Measurements from ENCODE around the gene KREMEN2. TPM values are rescaled to one million over a fixed set of nuclear protein-coding genes. Genes with fewer than 3 reads are reported as not detected.

Gene KREMEN2
- total RNA-seq, 4 donors from 2014 or later: not detected

DNA sequence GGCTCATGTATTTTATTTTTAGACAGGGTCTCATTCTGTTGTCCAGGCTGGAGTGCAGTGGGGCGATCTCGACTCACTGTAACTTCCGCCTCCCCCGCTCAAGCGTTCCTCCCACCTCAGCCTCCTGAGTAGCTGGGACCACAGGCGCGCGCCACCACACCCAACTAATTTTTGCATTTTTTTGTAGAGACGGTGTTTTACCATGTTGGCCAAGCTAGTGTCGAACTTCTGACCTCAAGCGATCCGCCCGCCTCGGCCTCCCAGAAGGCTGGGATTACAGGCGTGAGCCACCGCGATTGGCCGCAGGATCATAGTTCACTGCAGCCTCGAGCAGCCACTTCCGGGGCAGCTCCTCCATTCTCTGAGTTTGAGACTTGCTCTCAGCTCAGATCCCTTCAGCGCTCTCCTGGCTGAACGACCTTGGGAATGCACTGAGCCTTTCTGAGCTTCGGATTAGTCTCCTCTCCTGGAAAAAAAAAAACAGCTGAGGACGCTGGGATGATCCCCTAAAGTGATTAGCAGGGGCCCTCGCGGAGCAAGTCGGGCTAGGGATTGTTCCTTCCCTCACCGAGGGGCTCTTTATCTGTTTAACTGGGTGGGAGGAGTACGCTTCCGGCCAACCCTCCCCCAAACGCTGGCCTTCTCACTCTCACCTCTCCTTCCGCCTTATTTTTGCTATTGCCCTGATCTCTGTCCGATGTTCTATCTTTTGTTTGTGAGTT lies 17.3 kb downstream of the KREMEN2 start:
- TF ChIP-seq POLR2AphosphoS5 (IDR thresholded peaks at IDR 0.05) (no peak), POLR2A (IDR thresholded peaks at IDR 0.05) (no peak), EP300 (IDR thresholded peaks at IDR 0.05) (no peak)
- TF ChIP-seq, protein P1, sequence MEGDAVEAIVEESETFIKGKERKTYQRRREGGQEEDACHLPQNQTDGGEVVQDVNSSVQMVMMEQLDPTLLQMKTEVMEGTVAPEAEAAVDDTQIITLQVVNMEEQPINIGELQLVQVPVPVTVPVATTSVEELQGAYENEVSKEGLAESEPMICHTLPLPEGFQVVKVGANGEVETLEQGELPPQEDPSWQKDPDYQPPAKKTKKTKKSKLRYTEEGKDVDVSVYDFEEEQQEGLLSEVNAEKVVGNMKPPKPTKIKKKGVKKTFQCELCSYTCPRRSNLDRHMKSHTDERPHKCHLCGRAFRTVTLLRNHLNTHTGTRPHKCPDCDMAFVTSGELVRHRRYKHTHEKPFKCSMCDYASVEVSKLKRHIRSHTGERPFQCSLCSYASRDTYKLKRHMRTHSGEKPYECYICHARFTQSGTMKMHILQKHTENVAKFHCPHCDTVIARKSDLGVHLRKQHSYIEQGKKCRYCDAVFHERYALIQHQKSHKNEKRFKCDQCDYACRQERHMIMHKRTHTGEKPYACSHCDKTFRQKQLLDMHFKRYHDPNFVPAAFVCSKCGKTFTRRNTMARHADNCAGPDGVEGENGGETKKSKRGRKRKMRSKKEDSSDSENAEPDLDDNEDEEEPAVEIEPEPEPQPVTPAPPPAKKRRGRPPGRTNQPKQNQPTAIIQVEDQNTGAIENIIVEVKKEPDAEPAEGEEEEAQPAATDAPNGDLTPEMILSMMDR (IDR thresholded peaks at IDR 0.05): no peak
- ATAC-seq: no peak
- Histone ChIP-seq H3K9me3 (no peaks in the 10 kb centered on the region), H3K27me3 (peaks cover 38% of the 10 kb centered on the region), H3K4me1 (peaks cover 0 to 46% (median 8%) of the 10 kb centered on the region in 3 donors), H3K27ac (peak overlapping the region in 2 of 4 donors; percentile 91 to 92), H3K36me3 (no peaks in the 10 kb centered on the region), H3K4me3 (peak overlapping the region in 1 of 2 donors; percentile 82)
- WGBS, 2 donors (ENCODE audit: low coverage in 1 of 2): 42 to 56% methylated on average over 10 to 18 of the region's 33 CpGs

DNA sequence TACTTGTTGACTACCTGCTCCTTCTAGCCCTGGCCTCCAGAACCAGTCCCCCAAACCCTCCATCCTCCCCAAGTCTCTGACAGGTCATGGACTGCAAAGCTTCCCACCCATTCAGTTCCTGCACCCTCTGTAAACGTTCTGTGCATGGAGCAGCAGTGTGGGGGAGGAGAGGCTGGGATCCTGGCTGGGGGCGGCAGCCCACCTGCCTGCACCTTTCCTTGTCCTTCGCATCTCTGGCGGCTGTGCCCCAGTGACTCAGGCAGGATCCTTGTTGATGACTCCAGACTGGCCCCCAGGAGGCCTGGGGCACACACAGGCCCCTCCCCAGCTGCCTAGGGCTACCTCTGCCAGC lies 17.8 kb downstream of the KREMEN2 start:
- Histone ChIP-seq H3K9me3 (no peaks in the 10 kb centered on the region), H3K27me3 (peaks cover 35% of the 10 kb centered on the region), H3K27ac (no peak overlapping the region), H3K36me3 (no peaks in the 10 kb centered on the region), H3K4me1 (peaks cover 0 to 46% (median 8%) of the 10 kb centered on the region in 3 donors), H3K4me3 (no peak overlapping the region)
- WGBS, 2 donors (ENCODE audit: low coverage in 1 of 2): no CpG with 5 or more reads among the region's 4 CpGs
- no peak for ATAC-seq
- TF ChIP-seq EP300 (IDR thresholded peaks at IDR 0.05) (no peak), POLR2AphosphoS5 (IDR thresholded peaks at IDR 0.05) (no peak), POLR2A (IDR thresholded peaks at IDR 0.05) (no peak)
- TF ChIP-seq, protein P1 (IDR thresholded peaks at IDR 0.05): no peak

DNA sequence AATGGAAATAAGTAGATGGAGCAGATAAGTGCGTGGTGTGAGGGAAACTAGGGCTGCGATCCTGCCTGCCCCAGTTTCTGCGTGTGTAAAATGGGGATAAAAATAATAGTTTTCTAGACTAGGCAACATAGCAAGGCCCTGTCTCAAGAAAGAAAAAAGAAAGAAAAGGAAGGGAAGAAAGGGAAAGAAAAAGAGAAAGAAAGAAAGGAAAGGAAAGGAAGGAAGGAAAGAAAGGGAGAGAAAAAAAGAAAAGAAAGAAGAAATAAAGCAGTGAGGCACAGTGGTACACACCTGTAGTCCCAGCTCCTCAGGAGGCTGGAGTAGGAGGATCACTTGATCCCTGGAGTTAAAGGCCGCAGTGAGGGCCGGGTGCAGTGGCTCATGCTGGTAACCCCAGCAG lies 18.3 kb downstream of the KREMEN2 start:
- Histone ChIP-seq H3K27ac (no peak overlapping the region), H3K27me3 (peaks cover 36% of the 10 kb centered on the region), H3K36me3 (no peaks in the 10 kb centered on the region), H3K9me3 (no peaks in the 10 kb centered on the region), H3K4me1 (peaks cover 0 to 46% (median 8%) of the 10 kb centered on the region in 3 donors), H3K4me3 (no peak overlapping the region)
- TF ChIP-seq EP300 (IDR thresholded peaks at IDR 0.05): no peak
- no peak for TF ChIP-seq POLR2A (IDR thresholded peaks at IDR 0.05)
- TF ChIP-seq POLR2AphosphoS5 (IDR thresholded peaks at IDR 0.05): no peak
- TF ChIP-seq, protein P1 (IDR thresholded peaks at IDR 0.05): no peak
- ATAC-seq: no peak
- WGBS, 2 donors (ENCODE audit: low coverage in 1 of 2): 70 to 83% methylated on average over 5 of the region's 5 CpGs

DNA sequence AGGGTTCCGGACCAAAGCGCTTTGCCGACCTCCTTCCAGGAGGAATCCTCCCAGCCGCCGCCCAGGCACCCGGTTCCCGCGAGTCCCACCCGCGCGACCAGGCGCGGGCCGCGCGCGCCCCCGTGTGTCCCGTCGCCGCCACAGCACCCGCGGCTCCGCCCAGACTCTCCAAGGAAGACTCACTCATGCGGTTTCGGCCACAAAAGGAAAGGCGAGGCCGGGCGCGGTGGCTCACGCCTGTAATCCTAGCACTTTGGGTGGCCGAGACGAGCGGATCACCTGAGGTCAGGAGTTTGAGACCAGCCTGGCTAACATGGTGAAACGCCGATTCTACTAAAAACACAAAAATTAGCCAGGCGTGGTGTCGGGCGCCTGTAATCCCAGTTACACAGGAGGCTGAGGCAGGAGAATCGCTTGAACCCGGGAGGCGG lies 19.6 kb downstream of the KREMEN2 start:
- H3K4me1 ChIP-seq: peaks cover 0 to 46% (median 8%) of the 10 kb centered on the region in 3 donors
- WGBS, 2 donors (ENCODE audit: low coverage in 1 of 2): 0 to 23% methylated on average over 3 to 18 of the region's 42 CpGs
- no peaks in the 10 kb centered on the region for H3K9me3 ChIP-seq
- H3K36me3 ChIP-seq: no peaks in the 10 kb centered on the region
- peak overlapping the region in 2 of 4 donors; percentile 46 to 52 for H3K27ac ChIP-seq
- H3K4me3 ChIP-seq: peak overlapping the region in 1 of 2 donors; percentile 18
- ATAC-seq: peak; percentile 78
- H3K27me3 ChIP-seq: peaks cover 36% of the 10 kb centered on the region
- no peak for TF ChIP-seq POLR2AphosphoS5 (IDR thresholded peaks at IDR 0.05)
- TF ChIP-seq, protein P1 (IDR thresholded peaks at IDR 0.05): peak in 3 of 4 experiments; percentile 89 to 98 (median 90)

DNA sequence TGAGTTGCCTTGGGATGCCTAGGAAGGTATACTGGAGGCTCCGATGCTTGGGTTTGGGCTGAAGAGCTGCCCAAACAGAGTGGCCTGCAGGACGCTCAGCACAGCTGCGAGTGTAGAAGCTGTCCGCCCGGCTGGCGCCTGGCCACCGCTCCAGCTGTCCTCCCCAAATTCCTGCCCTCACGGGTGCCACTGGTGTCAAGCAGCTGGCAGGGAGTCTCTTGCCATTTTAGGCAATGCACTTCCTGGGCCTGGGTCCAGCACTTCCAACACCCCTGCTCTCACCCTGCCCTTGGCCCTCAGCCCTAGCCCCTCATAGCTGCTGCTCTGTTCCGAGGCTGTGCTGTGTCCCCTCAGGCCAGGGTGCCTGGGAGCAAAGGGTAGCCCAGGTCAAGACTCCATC lies 21.4 kb downstream of the KREMEN2 start:
- Histone ChIP-seq H3K27ac (no peak overlapping the region), H3K4me3 (no peak overlapping the region), H3K27me3 (peaks cover 38% of the 10 kb centered on the region), H3K36me3 (no peaks in the 10 kb centered on the region), H3K4me1 (peaks cover 0 to 36% (median 3%) of the 10 kb centered on the region in 3 donors), H3K9me3 (no peaks in the 10 kb centered on the region)
- no peak for ATAC-seq
- 21 to 60% methylated on average over 7 to 8 of the region's 9 CpGs for WGBS, 2 donors (ENCODE audit: low coverage in 1 of 2)
- TF ChIP-seq, protein P1 (IDR thresholded peaks at IDR 0.05): no peak
- TF ChIP-seq EP300 (IDR thresholded peaks at IDR 0.05): no peak
- TF ChIP-seq POLR2AphosphoS5 (IDR thresholded peaks at IDR 0.05): no peak
- no peak for TF ChIP-seq POLR2A (IDR thresholded peaks at IDR 0.05)
